ENCODE data around the gene ZFP1. TPM values are rescaled to one million over a fixed set of nuclear protein-coding genes. Genes with fewer than 3 reads are reported as not detected.

ZFP1 gene
- total RNA-seq, 1 donor from 2014 or later = 21.8 TPM

GRCh38 chr16:75111961-75112733, 36.2 kb upstream of the ZFP1 start:
- H3K36me3 Mint-ChIP-seq = peaks cover 3% of the 10 kb centered on the region
- no peak overlapping the region for H3K4me3 Mint-ChIP-seq
- no peak for DNase-seq (ENCODE audit: low spot score in 2 of 2, unreplicated experiment in 2 of 2)
- H3K4me1 Mint-ChIP-seq = peaks cover 23% of the 10 kb centered on the region
- no peak for TF ChIP-seq CTCF (IDR thresholded peaks at IDR 0.05; ENCODE audit: unreplicated experiment)
- H3K27ac Mint-ChIP-seq = no peak overlapping the region
- H3K27me3 Mint-ChIP-seq (ENCODE audit: low read depth) = no peaks in the 10 kb centered on the region
- H3K9me3 Mint-ChIP-seq = no peaks in the 10 kb centered on the region

DNA sequence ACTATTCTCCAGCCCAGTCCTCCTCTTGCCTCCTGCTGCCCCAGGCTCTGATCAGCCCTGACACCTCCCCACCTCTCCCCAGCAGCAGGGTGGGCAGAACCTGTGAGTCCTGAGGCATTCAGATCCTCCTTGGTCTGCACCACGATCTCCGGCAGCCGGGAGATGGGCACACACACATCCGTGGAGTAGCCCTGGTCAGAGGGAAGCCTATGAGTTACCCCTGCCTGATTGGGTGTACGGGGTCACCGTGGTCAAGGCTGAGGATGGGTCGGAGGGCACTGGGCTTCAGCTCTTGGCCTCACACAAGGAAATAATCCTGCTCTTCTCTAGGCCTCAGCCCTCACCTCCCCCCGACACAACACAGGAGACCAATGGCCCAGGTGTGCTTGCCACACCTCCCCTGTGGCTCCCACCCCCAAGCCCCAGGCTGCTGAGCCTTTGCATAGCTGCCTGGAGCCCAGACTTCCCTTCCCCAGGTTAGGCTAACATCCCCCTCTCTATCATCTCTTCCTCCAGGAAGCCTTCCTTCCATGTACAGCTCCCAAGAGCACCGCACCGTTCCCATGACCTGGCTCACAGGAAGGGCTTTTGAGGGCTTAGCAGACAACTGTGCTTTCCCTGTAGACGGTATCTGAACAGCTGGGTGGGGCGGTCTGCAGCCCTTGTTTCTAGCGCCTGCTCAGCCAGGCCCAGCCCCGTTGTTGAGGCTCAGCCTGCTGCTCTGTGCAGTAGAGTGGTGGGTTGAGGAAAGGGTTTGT, 35.4 kb upstream of the ZFP1 start:
- H3K36me3 Mint-ChIP-seq = peaks cover 3% of the 10 kb centered on the region
- H3K4me1 Mint-ChIP-seq = peaks cover 23% of the 10 kb centered on the region
- H3K9me3 Mint-ChIP-seq = no peaks in the 10 kb centered on the region
- H3K4me3 Mint-ChIP-seq = no peak overlapping the region
- H3K27ac Mint-ChIP-seq = peak overlapping the region; percentile 39
- TF ChIP-seq CTCF (IDR thresholded peaks at IDR 0.05; ENCODE audit: unreplicated experiment) = no peak
- no peaks in the 10 kb centered on the region for H3K27me3 Mint-ChIP-seq (ENCODE audit: low read depth)
- no peak for DNase-seq (ENCODE audit: low spot score in 2 of 2, unreplicated experiment in 2 of 2)

- no peak overlapping the region for H3K27ac Mint-ChIP-seq
- H3K4me3 Mint-ChIP-seq = no peak overlapping the region
- no peak for TF ChIP-seq CTCF (IDR thresholded peaks at IDR 0.05; ENCODE audit: unreplicated experiment)
- peaks cover 23% of the 10 kb centered on the region for H3K4me1 Mint-ChIP-seq
- DNase-seq (ENCODE audit: low spot score in 2 of 2, unreplicated experiment in 2 of 2) = no peak
- no peaks in the 10 kb centered on the region for H3K9me3 Mint-ChIP-seq
- no peaks in the 10 kb centered on the region for H3K36me3 Mint-ChIP-seq
- no peaks in the 10 kb centered on the region for H3K27me3 Mint-ChIP-seq (ENCODE audit: low read depth)
Observed at GRCh38 chr16:75113541-75114121, 34.7 kb upstream of the ZFP1 start.

DNA sequence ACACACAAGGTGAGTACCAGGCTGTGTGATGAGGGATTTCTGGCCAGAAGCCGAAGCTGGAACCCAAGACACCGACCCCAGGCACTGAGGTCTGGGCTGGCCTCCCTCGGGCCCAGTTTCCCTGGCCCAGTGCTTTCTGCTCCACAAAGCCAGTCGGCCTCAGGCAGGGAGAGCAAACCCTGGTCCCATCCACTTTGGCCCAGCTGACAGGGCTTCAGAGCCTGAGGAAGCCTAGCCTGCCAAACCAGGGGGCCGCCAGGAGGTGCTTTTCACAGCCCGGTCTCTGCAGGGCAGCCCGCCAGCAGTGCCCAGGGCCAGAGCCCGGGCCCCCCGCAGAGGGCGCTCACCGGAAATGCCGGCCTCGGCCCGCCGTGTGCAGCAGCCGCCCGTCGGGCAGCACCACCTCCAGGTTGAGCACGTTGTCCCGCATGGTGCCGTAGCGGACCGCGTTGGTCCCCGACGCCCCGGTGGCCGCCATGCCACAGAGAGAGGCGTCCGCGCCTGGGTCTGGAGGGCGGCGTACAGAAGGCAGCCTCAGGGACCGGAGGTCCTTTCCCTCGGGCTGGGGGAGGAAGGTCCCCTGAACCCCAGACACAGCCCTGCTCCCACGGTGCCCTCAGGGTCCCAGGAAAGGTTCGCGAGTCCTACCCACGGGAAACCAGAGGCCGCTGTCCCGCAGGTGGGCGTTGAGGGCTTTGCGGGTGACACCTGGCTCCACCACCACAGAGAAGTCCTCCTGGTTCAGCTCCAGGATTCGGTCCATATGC, 34.0 kb upstream of the ZFP1 start:
- Mint-ChIP-seq H3K27ac (no peak overlapping the region), H3K4me3 (no peak overlapping the region), H3K36me3 (no peaks in the 10 kb centered on the region), H3K9me3 (no peaks in the 10 kb centered on the region), H3K4me1 (peaks cover 20% of the 10 kb centered on the region), H3K27me3 (ENCODE audit: low read depth) (no peaks in the 10 kb centered on the region)
- DNase-seq (ENCODE audit: low spot score in 2 of 2, unreplicated experiment in 2 of 2) = no peak
- no peak for TF ChIP-seq CTCF (IDR thresholded peaks at IDR 0.05; ENCODE audit: unreplicated experiment)
